ENCODE measurements around the gene IGSF21.

DNA sequence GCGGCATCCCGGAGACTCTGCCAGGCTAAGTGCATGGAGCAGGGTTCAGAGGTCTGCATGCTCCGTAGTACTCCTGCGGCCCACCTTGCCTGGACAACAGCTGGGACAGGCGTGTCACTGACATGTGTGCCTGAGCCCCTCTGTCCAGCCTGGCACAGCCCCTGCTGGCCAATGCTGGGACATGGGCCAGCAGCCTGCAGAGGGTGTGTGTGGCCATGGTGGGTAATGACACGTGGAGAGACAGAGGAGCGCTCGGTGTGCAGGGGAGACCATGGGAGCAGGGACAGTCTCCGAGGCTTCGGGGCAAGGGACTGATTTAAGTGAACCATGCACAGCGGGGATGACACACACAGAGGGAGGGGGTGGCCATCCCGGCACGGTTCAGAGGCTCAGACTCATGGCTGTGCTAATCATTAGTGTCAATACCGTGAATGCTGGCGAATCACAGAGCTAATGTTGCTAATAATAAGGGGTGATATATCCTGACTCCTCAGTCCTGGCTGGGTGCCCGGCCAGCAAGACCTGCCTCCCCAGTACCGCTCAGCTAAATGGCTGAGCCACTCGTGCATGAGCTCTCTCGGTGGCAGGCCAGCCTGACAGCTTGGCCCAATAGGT, 41.5 kb downstream of the IGSF21 start:
- TF ChIP-seq POLR2AphosphoS5 (IDR thresholded peaks at IDR 0.05; ENCODE audit: insufficient read depth in 1 of 2, low read depth in 1 of 2), result no peak
- TF ChIP-seq, protein P1, sequence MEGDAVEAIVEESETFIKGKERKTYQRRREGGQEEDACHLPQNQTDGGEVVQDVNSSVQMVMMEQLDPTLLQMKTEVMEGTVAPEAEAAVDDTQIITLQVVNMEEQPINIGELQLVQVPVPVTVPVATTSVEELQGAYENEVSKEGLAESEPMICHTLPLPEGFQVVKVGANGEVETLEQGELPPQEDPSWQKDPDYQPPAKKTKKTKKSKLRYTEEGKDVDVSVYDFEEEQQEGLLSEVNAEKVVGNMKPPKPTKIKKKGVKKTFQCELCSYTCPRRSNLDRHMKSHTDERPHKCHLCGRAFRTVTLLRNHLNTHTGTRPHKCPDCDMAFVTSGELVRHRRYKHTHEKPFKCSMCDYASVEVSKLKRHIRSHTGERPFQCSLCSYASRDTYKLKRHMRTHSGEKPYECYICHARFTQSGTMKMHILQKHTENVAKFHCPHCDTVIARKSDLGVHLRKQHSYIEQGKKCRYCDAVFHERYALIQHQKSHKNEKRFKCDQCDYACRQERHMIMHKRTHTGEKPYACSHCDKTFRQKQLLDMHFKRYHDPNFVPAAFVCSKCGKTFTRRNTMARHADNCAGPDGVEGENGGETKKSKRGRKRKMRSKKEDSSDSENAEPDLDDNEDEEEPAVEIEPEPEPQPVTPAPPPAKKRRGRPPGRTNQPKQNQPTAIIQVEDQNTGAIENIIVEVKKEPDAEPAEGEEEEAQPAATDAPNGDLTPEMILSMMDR (IDR thresholded peaks at IDR 0.05), result no peak
- TF ChIP-seq POLR2A (IDR thresholded peaks at IDR 0.05), result no peak

Measured in vagina (tissue), 2 donors.